HG03025 (cell line): ENCODE measurements around the gene TASOR2.

Experiments
- ATAC-seq: cut with Tn5 transposase; IDR thresholded peaks from one replicate; pipeline ENCODE4 v1.9.1; 2021; ENCODE audit warnings: mild to moderate bottlenecking, moderate library complexity; ENCODE audit not compliant: unreplicated experiment, low FRiP score

TASOR2 gene

DNA sequence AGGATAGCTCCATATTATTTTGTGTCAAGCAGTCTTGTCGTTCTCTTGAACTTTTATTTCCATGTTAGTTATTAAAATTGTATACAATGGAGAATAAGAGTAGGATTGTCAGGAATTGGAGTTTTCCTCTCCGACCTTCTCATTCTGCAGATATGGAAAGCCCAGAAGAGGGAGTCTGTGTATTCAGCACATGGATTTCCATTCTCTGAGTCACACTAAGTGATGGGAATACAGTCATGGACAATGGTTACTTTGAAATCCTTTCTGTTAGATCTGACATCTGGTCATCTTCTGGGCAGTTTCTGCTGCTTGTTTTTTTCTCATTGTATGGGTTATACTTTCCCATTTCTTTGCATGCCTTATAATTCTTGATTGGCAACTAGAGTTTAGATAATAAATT lies 5.0 kb upstream of the TASOR2 start:
- no peak for ATAC-seq

- ATAC-seq = no peak
These were observed 2.7 kb upstream of the TASOR2 start for GRCh38 chr10:5681930-5682329.

DNA sequence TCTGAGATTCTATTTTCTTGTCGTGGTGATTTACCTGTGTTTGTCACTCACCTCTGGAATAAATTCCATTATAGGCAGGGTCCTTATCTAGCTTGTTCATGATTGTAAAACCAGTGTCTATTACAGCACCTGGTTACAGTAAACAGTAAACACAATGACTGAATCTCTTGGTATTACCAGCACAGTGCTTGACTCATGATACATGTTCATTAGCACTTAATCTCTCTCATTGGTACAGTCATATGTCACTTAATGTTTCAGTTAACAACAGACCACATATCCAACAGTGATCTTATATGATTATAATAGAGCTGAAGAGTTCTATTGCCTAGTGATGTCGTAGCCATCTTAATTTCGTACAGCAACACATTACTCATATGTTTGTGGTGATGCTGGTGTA lies 1.6 kb upstream of the TASOR2 start:
- ATAC-seq = no peak

DNA sequence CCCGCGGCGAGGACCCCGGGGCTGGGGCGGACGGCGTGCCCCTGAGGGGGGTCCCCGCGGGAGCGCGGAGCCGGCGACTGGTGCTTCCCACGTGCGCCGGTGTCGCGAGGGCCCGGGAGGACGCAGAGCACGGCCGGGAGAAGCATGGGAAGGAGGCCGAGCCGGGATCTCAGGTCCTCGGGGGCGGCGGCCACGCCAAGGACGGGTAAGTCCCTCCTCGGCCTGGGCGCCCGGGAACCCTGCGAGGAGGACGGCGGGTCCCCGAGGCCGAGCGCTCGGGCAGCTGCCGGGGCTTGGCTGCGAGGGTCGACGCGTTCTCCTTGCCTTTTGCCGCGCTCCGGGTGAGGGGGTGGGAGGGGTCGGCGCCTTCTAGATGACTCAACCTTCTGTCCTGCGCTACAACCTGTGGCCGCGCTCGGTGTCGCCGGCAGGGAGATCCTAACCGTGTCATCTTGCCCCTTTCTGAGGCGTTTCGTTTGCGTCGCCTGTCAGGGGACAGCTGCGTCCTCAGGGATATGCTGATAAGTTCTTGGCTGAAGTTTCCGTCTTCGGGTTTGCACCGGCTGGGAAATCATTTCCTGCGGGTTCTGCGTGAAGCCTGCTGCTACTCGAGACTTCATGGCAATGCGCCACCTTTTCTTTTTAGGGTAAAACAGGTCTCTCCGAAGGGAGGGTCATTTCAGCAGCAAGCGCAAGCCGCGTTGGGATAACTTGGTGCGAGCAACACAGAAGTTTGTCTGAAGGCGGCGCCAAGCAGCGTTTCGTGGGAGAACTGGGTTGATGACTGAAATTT lies 529 bp downstream of the TASOR2 start:
- peak; percentile 48 for ATAC-seq

DNA sequence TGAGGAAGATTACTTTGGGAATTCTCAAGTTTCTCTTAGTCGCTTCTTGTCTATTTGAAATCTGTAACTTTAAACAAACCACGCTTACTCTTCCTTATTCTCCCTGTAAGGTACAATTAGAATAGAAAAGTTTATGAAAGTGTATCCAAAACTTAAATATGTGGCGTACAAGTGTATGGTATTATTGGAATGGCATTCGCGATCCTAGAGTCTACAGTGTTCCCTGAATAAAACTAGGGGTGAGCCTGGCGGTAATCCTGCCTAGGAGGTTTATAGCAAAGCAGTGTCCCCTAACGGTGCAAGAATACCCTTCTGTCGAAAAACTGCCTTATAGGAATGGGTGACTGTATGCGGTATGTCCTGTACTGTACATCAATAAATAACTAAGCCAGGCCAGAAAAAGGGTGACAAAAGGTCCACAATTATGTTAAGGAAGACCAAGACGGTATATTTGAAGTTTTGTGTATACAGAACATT lies 1.2 kb downstream of the TASOR2 start:
- ATAC-seq = no peak

- no peak for ATAC-seq
These were observed 3.9 kb downstream of the TASOR2 start for GRCh38 chr10:5688587-5688986.

DNA sequence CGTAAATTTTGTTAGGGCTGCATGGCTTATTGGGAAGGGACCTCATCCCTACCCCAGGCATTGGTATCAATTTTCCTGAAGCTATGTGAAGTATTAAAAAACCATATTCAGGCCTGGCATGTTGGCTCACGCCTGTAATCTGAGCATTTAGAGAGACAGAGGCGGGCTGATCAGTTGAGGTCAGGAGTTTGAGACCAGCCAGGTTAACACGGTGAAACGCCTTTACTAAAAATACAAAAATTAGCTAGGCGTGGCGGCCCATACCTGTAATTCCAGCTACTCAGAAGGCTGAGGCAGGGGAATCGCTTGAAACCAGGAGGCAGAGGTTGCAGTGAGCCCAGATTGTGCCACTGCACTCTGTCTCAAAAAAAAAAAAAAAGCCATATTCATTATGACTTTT lies 7.1 kb downstream of the TASOR2 start:
- no peak for ATAC-seq

DNA sequence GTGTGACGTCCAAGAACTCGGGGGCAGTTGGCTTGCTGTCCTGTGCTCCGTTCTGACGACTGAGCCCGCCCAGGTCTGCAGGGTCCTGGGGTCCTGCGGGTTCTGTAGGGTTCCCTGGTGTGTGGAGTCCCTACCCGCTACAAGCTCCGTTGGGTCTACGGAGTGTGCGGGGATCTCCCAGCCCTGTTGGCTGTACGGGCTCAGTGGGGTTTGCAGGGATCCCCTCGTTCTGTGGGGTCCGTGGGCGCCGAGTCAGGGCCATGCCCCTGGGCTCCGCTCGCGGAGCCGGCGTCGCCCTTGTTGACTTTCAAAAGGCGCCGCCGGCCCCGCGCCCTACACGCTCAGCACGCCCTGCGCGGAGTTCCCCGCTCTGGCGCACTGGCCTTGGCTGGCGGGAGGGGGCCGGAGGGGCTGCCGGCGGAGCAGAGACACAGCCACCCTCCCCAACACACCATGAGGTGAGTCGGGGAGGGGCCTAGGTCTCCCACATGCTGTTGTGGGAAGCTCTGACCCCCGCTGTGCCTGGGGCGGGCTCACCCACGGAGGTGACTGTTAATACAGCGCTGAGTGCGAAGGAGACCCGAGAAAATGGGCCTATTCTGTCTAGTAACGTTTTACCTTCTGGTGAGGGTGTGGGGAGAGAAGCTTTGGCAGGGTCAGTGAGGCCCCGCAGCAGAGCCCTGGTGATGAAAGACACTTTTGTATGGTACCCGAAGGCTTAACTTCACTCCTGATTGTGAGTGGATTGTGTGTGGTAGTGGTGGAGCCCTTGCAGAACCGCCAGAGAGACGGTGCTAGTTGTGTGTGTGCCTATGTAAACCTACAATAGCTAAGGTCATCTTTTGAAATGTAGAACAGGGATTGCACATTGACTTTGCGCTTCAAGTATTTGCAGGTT lies 8.1 kb downstream of the TASOR2 start:
- peak; percentile 67 for ATAC-seq

DNA sequence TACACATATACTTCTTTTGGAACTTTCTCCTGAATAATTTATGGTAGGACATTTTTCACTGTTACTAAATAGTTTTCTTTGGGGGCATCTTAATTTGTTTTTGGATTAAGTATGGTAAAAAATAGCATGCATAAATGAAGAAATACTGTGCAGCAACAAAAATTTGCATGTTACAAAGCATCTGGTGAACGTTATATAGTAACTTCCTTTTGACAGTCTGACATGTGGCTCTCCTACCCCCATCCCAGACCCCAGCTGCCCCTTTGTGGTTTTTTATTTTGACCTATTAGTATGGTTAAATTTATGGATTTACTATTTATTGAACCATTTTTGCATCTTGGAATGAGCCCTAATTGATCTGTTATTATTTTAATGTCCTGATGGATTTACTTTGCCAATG lies 9.9 kb downstream of the TASOR2 start:
- ATAC-seq = no peak

- ATAC-seq = no peak
These were observed 12.7 kb downstream of the TASOR2 start for GRCh38 chr10:5697342-5697741.

GRCh38 chr10:5698062-5698461 lies 13.4 kb downstream of the TASOR2 start:
- ATAC-seq = no peak

DNA sequence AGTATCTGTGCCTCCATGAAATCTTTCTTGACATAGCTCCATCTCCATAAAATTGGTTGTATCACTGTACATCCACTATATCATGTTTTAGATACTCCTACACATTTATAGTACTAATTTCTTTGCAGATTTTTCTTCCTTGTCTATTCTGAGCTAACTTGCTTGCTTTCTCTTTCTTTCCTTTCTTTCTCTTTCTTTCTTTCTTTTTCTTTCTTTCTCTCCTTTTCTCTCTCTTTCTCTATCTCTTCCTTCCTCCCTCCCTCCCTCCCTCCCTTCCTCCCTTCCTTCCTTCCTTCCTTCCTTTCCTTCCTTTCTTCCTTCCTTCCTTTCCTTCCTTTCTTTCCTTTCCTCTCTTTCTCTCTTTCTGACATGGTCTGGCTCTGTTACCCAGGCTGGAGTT lies 23.7 kb downstream of the TASOR2 start:
- ATAC-seq = no peak

DNA sequence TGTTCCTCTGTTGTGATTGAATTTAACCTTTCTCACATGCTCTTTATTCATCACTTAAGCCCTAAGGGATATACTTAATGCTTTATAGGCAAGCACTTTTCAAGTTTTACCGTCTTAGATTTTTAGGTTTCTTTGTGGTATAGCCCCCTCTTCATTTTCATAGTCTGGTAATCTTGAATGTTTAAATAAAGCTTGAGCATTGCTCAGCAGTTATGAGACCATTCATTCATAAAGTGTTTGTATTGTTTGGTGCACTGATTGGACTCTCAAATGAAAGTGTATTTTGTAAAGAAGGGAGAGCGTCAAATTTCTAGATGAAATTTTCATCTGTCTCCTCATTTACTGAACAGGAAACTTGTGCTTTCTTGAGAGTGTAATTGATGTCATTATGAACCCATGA lies 25.2 kb downstream of the TASOR2 start:
- ATAC-seq = no peak

DNA sequence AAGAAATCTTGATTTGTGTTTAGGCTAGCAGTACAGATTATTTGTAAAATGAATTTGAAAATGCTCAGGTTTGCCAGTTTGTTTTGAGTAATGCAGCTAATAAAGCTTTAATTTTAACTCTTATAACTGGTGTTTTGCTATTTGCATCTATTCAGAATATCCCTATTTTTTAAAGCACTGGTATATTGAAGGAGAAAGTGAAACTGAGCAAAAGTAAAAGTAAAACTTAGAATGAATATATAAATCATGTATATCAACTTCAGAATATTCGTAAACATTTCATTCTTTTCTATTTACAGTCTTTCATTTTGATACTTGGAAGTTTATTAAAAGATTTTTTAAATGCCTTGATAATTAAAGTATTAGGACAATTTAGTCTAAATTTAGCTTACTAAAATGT lies 26.2 kb downstream of the TASOR2 start:
- no peak for ATAC-seq

DNA sequence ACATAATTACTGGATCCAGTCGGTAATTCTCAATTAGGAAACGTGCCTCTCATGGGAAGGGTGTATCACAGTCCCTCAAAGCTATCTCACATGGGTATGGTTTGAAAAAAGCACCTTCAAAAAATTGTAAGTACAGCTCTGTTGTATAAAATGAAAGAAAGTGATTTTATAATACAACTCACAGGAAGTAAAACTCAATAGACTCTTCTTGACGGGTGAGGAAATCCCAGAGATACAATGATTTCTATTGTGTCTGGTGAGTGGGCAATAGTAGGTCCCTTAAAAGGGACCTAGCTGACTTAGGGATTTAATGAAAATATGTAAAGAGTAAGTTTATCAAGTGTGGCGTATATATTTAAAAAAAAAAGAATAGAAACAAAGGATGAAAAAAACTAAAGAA lies 27.0 kb downstream of the TASOR2 start:
- no peak for ATAC-seq

DNA sequence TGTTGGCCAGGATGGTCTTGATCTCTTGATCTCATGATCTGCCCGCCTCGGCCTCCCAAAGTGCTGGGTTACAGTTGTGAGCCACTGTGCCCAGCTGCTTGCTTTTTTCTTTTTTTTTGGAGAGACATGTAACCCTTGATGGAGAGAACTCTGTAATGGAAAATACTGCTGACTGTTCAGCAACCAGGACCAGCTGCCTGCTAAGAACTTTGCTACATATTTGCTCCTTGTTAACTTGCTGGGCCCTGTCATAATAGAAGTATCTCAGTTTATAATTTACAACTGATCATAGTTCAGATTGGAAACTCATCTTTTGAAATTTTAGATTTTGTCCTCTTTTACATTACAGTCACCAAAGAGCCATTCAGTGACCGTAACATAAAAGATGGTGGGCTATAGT lies 34.9 kb downstream of the TASOR2 start:
- no peak for ATAC-seq

DNA sequence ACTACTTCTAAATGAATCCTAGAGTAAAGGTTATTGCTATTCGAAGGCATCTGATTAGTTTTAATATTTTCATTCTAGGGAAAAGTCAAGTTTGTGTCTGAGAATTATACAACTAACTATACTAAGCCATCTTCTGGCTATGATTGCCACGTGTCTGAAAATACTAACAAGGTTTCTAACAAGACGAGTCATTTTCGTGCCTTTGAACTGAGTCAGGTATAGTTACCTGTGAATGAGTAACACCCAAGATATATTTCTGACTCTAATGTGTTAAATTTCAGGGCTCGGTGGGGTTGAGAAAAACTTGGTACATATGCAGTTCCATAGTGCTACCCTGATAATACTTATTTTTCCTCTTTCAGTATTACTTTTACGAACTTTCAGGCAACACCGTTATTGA lies 35.5 kb downstream of the TASOR2 start:
- ATAC-seq = no peak

GRCh38 chr10:5723692-5724091 lies 39.1 kb downstream of the TASOR2 start:
- no peak for ATAC-seq

- ATAC-seq = no peak
These were observed 46.1 kb downstream of the TASOR2 start for GRCh38 chr10:5730766-5731165.

GRCh38 chr10:5731559-5731958 lies 46.9 kb downstream of the TASOR2 start:
- no peak for ATAC-seq

DNA sequence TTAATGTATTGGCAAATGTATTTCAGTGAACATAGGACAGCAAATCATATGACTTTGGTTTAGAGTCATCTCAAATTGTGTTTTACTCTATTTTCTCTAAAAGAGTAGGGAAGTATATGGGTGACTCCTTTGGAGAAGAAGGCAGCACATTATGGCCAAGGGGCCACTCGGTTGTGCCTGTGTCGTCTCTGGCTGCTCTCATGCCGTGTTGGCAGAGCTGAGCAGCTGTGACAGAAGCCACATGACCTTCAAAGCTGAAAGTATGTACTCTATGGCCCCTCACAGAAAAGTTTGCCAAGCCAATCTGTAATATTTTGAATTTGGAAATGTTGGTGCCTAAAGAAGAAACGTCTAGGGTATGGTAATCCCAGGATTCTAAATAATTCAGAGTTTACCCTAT lies 47.5 kb downstream of the TASOR2 start:
- no peak for ATAC-seq
